ENCODE data around the gene WWOX. TPM values are rescaled to one million over a fixed set of nuclear protein-coding genes. Genes with fewer than 3 reads are reported as not detected.

The WWOX gene
- total and polyA plus RNA-seq, 2 of the 4 experiments (the other 2 are of a cell fraction): 2.7 to 5.4 TPM

DNA sequence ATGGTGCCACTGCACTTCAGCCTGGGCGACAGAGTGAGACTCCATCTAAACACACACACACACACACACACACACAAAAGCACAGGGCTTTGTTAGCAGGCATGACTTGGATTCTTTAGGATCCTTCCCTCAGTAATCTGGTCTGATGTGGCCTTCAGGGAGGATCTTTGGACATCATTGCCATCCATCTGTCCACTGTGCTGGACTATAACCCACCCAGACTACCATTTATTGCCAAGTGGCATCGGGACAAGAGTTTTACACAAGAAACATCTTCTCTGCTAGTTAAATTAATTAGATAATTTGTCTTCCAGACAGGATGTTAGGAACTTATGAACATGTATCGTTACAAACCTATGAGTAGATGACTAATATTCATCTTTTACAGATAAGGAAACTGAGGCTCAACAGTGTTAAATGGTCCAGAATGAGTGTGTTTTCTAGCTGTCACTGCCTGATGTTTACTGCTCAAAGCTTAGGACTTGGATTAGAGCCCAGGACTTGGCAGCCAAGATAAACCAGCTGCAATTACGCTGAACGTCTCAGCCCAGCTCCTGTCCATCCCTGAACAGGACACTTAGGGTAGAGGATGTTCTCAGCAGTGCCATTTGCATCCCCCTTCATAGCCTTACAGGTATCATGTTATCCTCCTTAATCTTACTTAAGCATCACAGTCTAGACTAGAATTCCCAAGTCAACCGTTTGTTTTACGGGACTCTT is 285.8 kb downstream of the WWOX start:
- in situ Hi-C loops (cut with MboI; ENCODE audit: low sequenced_read_pairs): no loop called here
- no peak overlapping the region for H3K23ac ChIP-seq (ENCODE audit: low read depth, low read length)
- H3K9me1 ChIP-seq (ENCODE audit: insufficient read depth, low read length): no peaks in the 10 kb centered on the region
- no peak overlapping the region for H3K56ac ChIP-seq (ENCODE audit: extremely low read depth, insufficient read depth, low read length)
- no peaks in the 10 kb centered on the region for H4K20me1 ChIP-seq (ENCODE audit: insufficient read depth, low read length)
- BruUV-seq (replicated peaks): no TSS peak
- no peak overlapping the region for H2AK9ac ChIP-seq (replicated peaks; ENCODE audit: low read depth, low read length, poor library complexity)
- no peak overlapping the region for H3K14ac ChIP-seq (replicated peaks; ENCODE audit: low read depth, low read length)
- no peak overlapping the region for H2AFZ ChIP-seq (replicated peaks; ENCODE audit: low read length, poor library complexity)
- no peak overlapping the region for H3K4ac ChIP-seq (ENCODE audit: low read depth, low read length)
- H2AK5ac ChIP-seq (ENCODE audit: low read depth, low read length): no peak overlapping the region
- TF ChIP-seq POLR2A (IDR thresholded peaks at IDR 0.05; ENCODE audit: low read depth, low read length) (no peak), RAD21 (IDR thresholded peaks at IDR 0.05; ENCODE audit: low read length) (no peak), MAZ (IDR thresholded peaks at IDR 0.05; ENCODE audit: borderline replicate concordance, low read depth, low read length) (no peak), CTCF (conservative IDR thresholded peaks at IDR 0.05; ENCODE audit: low read depth, low read length) (no peak), BHLHE40 (IDR thresholded peaks at IDR 0.05; ENCODE audit: low read depth, low read length) (no peak), RFX5 (IDR thresholded peaks at IDR 0.05; ENCODE audit: low read depth, low read length) (no peak), CEBPB (IDR thresholded peaks at IDR 0.05; ENCODE audit: low read depth, low read length) (no peak), SMC3 (IDR thresholded peaks at IDR 0.05; ENCODE audit: low read depth, low read length) (no peak), MAFK (IDR thresholded peaks at IDR 0.05; ENCODE audit: low read depth, low read length) (no peak), RCOR1 (IDR thresholded peaks at IDR 0.05; ENCODE audit: insufficient replicate concordance, low read length) (no peak), MXI1 (IDR thresholded peaks at IDR 0.05; ENCODE audit: borderline replicate concordance, low read depth, low read length) (no peak), CHD1 (IDR thresholded peaks at IDR 0.05; ENCODE audit: low read depth, low read length) (no peak), FOS (IDR thresholded peaks at IDR 0.05; ENCODE audit: low read depth, low read length) (no peak)
- no peak overlapping the region for H2BK120ac ChIP-seq (ENCODE audit: low read depth, low read length)
- DNase-seq (no peak), ATAC-seq (ENCODE audit: low read depth) (no peak)
- no peaks in the 10 kb centered on the region for H3K36me3 ChIP-seq (ENCODE audit: control insufficient read depth, insufficient read depth, low read length)
- H3K9me3 ChIP-seq (ENCODE audit: control insufficient read depth, insufficient read depth, low read length): peaks cover 21% of the 10 kb centered on the region
- ChIA-PET POLR2A (ENCODE audit: unreplicated experiment) (no interaction called here), CTCF (no interaction called here)
- H4K91ac ChIP-seq (ENCODE audit: insufficient read depth, low read depth, low read length): no peak overlapping the region
- H2BK15ac ChIP-seq (ENCODE audit: low read depth, low read length): no peak overlapping the region
- H2BK5ac ChIP-seq (ENCODE audit: low read depth, low read length, poor library complexity, severe bottlenecking): no peak overlapping the region
- intact Hi-C loops (cut with micrococcal nuclease): no loop called here
- H3K4me3 ChIP-seq (ENCODE audit: insufficient read depth, low read depth, low read length): no peak overlapping the region
- H3K4me1 ChIP-seq (ENCODE audit: control insufficient read depth, insufficient read depth, low read length): no peaks in the 10 kb centered on the region
- H3K27me3 ChIP-seq (ENCODE audit: control insufficient read depth, insufficient read depth, low read length): no peaks in the 10 kb centered on the region
- dilution Hi-C loops (cut with HindIII; ENCODE audit: low sequenced_read_pairs, unreplicated experiment): no loop called here
- no peak overlapping the region for H4K8ac ChIP-seq (ENCODE audit: low read depth in 2 of 2, low read length in 2 of 2)
- H4K5ac ChIP-seq (ENCODE audit: low read depth, low read length): no peak overlapping the region
- no peak overlapping the region for H3K27ac ChIP-seq (ENCODE audit: insufficient read depth, low read length)
- H3K9ac ChIP-seq (ENCODE audit: low read depth, low read length): no peak overlapping the region
- H2BK20ac ChIP-seq (ENCODE audit: low read depth, low read length): no peak overlapping the region
- H3K4me2 ChIP-seq (ENCODE audit: low read depth, low read length): no peak overlapping the region
- H3K18ac ChIP-seq (ENCODE audit: low read depth, low read length): no peak overlapping the region
- no peaks in the 10 kb centered on the region for H3K79me1 ChIP-seq (ENCODE audit: low read depth in 1 of 2, low read length in 2 of 2)
- WGBS, 2 experiments (ENCODE audit: extremely low coverage in 2 of 2, insufficient read length in 1 of 2): no CpG with 5 or more reads among the region's 7 CpGs
